GM06990 (cell line): Measurements from ENCODE around the gene SLC16A8.

Experiments
- DNase-seq: peaks from one replicate; pipeline ENCODE4 v3.0.0-alpha.2; 2011; ENCODE audit not compliant: insufficient read length; ENCODE audit errors: extremely low read depth
- H3K27me3 ChIP-seq: replicated peaks from 2 replicates; pipeline ENCODE4 v1.6.0; 2011; ENCODE audit warnings: low read length; ENCODE audit not compliant: control insufficient read depth, insufficient read depth
- H3K36me3 ChIP-seq: 2 replicates; pipeline ENCODE4 v1.5.1; 2011; ENCODE audit warnings: low read length; ENCODE audit not compliant: control insufficient read depth, insufficient read depth
- H3K4me3 ChIP-seq: replicated peaks from 2 replicates; pipeline ENCODE4 v1.5.1; 2011; ENCODE audit warnings: low read depth, mild to moderate bottlenecking, control low read depth, low read length
- TF ChIP-seq, protein P1 (sequence below): IDR thresholded peaks from 2 replicates; pipeline ENCODE4 v1.5.1; 2011; ENCODE audit warnings: low read length, control low read depth, mild to moderate bottlenecking, inconsistent platforms; ENCODE audit not compliant: insufficient read depth, poor library complexity, severe bottlenecking

The SLC16A8 gene

GRCh38 chr22:38036392-38037062, 47.5 kb downstream of the SLC16A8 start:
- Histone ChIP-seq H3K4me3 (no peak overlapping the region), H3K36me3 (no peaks in the 10 kb centered on the region), H3K27me3 (no peaks in the 10 kb centered on the region)
- TF ChIP-seq, protein P1, sequence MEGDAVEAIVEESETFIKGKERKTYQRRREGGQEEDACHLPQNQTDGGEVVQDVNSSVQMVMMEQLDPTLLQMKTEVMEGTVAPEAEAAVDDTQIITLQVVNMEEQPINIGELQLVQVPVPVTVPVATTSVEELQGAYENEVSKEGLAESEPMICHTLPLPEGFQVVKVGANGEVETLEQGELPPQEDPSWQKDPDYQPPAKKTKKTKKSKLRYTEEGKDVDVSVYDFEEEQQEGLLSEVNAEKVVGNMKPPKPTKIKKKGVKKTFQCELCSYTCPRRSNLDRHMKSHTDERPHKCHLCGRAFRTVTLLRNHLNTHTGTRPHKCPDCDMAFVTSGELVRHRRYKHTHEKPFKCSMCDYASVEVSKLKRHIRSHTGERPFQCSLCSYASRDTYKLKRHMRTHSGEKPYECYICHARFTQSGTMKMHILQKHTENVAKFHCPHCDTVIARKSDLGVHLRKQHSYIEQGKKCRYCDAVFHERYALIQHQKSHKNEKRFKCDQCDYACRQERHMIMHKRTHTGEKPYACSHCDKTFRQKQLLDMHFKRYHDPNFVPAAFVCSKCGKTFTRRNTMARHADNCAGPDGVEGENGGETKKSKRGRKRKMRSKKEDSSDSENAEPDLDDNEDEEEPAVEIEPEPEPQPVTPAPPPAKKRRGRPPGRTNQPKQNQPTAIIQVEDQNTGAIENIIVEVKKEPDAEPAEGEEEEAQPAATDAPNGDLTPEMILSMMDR: no peak
- DNase-seq: no peak

- Histone ChIP-seq H3K27me3 (no peaks in the 10 kb centered on the region), H3K4me3 (no peak overlapping the region), H3K36me3 (no peaks in the 10 kb centered on the region)
- no peak for DNase-seq
- TF ChIP-seq, protein P1: no peak
These were observed 48.5 kb downstream of the SLC16A8 start for GRCh38 chr22:38035530-38035885.

DNA sequence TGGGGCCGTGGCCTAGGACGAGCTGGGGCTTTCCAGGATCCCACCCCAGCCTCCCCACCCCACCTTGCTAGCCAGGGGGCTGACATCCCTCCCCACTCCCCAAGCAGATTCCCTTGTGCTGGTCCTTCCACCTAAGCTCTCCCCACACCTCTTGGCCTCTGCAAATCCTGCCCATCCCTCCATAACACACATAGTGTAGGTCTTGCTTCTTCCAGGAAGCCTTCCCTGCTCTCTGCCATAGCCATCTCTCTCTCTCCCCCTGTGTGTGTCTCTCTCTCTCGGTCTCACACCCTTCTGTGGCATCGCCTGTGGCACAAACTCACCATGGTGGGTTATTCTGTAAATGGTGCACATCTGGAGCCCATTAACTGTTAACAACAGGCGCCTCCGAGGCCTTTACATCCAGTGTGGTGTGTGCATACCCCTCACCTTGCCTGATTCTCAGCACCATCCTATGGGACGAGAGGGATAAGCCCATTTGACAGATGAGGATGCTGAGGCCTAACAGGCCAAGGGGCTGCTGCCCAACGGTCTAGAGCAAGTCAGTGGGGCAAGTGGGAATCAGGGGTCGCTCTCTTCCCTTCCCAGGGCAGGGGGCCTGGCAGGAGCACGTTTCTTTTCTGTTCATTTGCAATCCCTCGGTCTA, 49.0 kb downstream of the SLC16A8 start:
- Histone ChIP-seq H3K36me3 (no peaks in the 10 kb centered on the region), H3K27me3 (no peaks in the 10 kb centered on the region), H3K4me3 (no peak overlapping the region)
- TF ChIP-seq, protein P1: no peak
- no peak for DNase-seq

DNA sequence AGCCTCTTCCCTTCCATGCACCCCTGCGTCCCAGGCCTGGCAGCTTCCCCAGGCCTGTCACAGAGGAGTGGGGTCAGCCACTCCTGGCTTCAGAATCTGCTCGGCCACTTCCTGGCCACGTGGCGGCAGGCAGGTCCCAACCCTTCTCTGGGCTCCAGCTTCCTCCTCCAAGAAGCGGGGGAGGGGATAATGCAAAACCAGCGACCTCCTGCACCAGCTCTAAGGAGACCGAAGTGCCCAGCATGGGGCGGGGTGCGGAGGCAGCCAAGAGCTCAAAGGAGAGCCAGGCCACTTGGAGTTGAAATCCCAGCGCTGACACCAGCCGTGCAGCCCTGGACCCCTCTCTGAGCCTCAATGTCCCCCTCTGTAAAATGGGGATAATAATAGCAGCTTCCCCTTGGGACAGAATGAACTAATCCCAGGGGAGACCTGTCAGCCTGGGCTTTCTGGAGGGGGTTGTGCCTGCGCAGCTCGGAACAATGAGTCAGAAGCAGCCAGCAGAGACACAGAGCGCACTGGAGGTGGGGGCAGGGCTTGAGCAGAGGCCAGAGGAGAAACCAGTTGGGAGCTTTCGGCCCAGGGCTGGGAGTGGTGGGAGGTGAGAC, 49.6 kb downstream of the SLC16A8 start:
- TF ChIP-seq, protein P1: no peak
- H3K4me3 ChIP-seq: no peak overlapping the region
- DNase-seq: peak; percentile 35

DNA sequence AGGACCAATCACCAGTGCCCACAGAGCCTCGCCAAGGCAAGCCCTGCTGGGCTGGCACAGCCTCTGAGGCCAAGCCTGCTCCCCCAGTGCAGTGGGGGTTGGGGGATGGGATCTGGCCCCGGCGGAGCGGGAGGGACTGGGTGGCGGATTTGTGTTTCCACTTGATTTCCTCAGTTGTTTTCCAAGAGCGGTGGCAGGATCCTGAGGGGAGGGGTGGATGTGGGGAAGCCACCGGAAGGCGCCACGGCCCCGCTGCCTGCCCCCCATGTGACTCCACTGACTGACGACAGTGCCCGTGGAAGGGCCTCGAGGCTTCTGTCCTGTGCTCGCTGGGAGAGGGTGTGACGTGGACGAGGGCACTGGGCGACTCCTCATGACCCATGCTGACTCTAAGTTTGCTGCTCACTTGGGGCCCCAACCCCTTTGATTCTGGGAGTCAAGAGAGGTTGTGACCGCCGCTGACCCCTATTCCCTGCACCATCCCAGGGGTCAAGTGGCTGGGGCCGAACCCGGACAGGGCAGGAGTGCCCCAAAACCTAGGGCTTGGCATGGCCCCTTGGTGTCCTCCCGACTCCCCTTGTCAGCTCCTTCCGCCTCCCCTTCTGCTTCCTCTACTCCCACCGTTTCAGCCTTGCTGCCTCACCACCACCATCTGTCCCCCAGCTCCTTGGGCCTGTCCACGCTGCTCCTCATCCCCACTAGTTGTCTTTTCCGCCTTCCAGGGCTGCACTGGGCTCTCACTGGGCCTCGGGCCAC, 50.3 kb downstream of the SLC16A8 start:
- Histone ChIP-seq H3K4me3 (no peak overlapping the region), H3K27me3 (no peaks in the 10 kb centered on the region), H3K36me3 (no peaks in the 10 kb centered on the region)
- TF ChIP-seq, protein P1: no peak
- DNase-seq: no peak

More for the DNA sequence above, 49.6 kb downstream of the SLC16A8 start:
- no peaks in the 10 kb centered on the region for H3K36me3 ChIP-seq
- H3K27me3 ChIP-seq: no peaks in the 10 kb centered on the region
